Islet precursor cell (in vitro differentiated cells): ENCODE measurements around the gene EEF2K.
"Not testable (repeated sequence)": the region's sequence is repeated elsewhere in the genome, so short reads cannot be mapped to it uniquely, and the experiment has no call there.

ENCODE experiments used
- DNase-seq: peaks from one replicate; pipeline ENCODE4 v3.0.0-alpha.2; 2018

Gene EEF2K

DNA sequence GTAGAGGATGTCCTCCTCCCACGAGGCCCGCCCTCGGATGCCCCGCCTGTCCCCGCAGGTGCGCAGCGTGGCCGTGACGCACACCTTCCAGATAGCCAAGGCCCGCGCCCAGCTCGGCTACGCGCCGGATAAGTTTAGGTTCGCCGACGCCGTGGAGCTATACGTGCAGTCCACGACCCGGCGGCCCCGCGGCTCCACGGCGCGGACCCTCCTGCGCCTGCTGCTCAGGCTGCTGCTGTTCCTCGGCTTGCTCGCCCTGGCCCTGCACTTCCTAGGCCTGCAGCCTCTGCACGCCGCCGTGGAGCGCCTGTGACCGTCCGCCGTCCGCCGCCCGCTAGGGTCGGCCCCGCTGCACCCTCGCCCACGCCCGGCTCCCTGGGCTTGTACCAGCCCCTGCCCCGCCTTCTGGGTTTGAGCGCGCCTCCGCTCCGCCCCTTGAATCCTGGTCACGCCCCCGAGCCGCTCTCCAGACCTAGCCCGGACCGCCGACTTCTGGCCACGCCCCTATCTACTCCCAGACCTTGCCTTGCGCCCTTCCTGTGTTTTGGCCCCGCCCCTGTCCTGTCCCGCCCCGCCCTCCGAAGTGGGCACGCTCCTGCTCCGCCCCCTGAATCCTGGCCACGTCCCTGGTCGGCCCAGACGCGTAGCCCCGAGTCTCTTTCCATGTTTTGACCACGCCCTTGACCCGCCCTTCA, 15.8 kb upstream of the EEF2K start:
- peak; percentile 100 for DNase-seq

DNA sequence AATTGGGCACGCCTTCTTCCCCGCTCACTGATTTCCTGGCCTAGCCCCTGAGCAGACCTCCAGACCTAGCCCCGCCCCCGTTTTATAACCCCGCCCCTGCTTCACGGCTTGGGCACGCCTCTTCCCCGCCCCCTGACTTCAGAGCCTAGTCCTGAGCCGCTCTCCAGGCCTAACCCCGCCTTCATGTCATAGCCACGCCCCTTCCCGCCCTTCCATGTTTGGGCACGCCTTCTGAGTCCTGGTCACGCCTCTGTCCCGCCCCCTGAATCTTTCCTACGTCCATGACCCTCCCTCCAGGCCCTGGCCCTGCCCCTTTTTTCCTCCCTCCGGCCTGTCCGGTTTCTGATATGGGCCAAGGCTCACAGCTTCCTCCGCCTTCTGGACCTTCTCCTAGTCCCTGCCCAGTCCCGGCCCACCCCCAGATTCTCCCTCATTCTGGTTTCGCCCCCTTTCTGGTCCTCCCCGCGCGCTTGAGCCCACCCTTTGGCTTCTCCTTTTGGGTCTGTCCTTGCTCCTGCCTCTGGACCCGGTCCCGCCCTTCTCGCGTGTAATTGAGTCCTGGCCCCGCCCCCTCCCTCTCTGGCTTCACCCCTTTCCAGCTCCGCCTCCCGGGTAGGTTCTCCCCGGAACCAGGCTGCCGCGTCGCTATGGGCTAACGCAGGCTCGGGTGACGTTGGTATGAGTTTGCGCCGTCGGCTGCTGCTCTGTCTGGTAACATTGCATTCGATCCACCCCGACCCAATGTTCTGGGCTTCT, 15.1 kb upstream of the EEF2K start:
- DNase-seq = peak; percentile 99

- no peak for DNase-seq
These were observed 14.4 kb upstream of the EEF2K start for GRCh38 chr16:22191532-22192260.

DNA sequence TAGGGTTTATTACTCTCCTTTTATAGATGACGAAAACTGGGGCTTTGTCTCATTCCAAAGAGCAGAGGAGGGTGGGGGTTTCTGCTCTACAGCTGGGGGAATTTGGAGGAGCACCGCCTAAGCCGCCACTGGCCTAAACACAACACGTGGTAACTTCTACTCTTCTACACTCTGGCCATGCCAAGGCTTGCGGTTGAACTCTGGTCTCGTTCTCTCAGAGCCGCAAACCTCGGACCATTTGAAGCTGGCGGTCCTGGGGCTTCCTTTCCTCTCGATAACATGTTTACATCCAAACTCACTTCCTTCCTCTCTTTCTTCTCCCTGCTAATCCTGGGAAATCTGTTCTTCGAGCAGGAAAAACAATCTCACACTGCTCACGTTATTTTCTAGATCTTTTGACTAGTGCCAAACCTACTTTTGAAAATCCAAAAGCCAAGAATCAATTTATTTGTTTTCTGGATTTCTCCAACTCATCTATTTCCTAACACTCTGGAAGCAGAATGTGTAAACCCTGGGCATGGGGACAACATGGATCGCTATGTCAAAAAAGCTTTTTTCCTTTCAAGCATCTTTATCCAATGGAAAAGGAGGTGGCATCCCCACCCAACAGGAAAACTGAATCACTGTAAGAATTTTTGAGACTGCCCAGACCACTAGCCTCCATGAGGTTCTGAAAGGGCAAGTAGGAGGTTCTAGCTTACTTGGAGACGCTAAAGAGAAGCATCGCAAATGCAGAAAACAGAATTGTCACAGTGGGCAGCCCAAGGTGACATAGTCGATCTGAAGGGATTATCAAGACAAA, 13.6 kb upstream of the EEF2K start:
- peak; percentile 60 for DNase-seq

DNA sequence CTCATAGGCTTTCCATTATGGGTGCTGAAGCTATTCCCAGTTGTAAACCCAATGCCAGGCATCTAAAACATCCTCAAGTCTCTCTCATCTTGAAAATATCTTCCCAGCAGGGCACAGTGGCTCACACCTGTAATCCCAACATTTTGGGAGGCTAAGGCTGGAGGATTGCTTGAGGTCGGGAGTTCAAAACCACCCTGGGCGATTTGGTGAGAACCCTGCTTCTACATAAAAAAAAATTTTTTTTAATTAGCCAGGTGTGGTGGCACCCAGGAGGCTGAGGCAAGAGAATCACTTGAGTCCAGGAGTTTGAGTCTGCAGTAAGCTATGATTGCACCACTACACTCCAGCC, 13.0 kb upstream of the EEF2K start:
- no peak for DNase-seq

DNA sequence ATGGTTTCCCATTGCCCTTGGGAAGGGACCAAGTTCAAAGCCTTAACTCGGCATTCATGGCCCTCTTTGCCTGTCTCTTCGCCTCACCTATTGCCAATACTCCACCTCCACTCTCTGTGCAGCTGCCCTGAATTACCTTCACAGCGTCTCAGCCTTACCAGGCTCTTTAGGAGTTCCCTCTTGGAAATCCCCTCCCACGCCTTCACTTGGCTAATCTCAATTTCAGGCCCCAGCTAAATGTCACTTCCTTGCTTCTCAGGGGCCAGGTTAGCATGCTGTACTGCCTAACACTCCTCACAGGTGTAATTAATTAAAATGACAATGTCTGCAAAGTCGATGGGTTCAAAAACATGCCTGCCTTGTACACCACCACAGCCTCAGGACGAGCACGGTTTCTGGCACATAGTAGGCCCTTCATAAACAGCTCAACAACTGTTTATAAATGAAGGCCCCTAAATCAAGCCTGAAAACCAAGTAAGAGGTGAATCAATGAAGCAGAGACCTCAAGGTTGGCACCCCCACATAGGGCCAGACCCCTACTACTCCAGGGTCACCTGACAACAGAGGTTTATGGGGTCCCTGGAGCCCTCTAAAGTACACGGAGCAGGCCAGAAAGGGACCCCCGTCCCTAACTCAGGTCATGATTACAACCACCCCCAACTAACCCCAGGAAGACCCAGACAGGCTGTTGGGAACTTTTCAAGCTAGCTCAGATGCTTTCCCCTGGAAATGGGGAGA, 11.2 kb upstream of the EEF2K start:
- no peak for DNase-seq

- DNase-seq = no peak
These were observed 10.7 kb upstream of the EEF2K start for GRCh38 chr16:22195445-22195694.

DNA sequence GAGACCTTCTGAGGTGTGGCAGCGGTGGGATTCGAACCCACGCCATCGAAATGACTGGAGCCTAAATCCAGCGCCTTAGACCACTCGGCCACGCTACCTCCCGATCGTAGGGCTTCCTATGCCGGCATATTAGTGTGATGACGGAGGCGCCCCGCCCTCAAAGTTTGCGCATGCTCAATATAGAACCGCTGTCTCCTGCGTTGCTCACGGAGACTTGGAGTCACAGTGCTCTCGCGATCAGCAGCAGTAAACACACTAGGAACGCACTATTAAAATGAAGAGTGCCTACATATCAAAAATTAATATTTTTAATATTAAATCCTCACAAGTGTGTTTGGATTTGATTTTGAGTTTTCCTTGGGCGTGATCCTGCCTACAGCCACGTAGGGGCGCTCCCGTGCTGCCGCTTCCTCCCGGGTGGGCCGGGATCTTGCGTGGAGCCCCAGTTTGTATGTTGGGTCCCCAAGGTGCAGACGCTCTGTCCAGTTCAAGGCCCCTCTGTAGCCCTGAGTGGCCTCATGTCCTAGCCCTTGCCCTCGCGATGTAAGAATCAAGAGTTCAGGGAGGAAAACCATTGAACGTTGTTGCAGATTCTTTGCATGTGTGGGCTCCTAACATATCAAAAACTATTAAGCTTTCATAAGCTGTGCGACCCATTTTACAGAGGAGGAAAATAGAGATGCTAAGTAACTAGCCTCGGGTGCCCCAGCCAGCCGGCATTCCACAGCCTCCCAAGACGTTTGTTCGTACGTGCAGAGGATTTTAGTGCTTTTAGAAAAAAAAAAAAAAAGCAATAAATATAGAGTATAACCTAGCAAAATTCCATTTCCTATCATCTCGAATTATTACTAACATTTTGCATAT, 10.2 kb upstream of the EEF2K start:
- DNase-seq = peak; percentile 94

GRCh38 chr16:22196559-22197168, 9.4 kb upstream of the EEF2K start:
- not testable (repeated sequence) for DNase-seq

- no peak for DNase-seq
These were observed 7.4 kb upstream of the EEF2K start for GRCh38 chr16:22198547-22199293.

DNA sequence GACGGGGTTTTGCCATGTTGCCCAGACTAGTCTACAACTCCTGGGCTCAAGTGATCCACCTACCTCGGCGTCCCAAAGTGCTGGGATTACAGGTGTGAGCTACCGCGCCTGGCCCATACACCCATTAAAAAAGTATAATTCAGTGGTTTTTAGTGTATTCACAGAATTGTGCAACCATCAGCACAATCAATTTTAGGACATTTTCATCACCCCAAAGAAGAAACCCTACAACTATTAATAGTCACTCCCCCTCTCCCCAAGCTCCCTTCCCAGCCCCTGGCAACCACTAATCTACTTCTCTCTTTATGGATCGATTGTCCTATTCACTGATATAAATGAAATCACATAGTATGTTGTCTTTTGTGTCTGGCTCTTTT, 3.8 kb upstream of the EEF2K start:
- no peak for DNase-seq

GRCh38 chr16:22203091-22203490, 3.0 kb upstream of the EEF2K start:
- no peak for DNase-seq

- DNase-seq = no peak
These were observed 1.9 kb upstream of the EEF2K start for GRCh38 chr16:22204091-22204655.

GRCh38 chr16:22205577-22206012, 483 bp upstream of the EEF2K start:
- no peak for DNase-seq

GRCh38 chr16:22206842-22207714, 1.0 kb downstream of the EEF2K start:
- no peak for DNase-seq

- no peak for DNase-seq
These were observed 1.8 kb downstream of the EEF2K start for GRCh38 chr16:22207715-22208360.

DNA sequence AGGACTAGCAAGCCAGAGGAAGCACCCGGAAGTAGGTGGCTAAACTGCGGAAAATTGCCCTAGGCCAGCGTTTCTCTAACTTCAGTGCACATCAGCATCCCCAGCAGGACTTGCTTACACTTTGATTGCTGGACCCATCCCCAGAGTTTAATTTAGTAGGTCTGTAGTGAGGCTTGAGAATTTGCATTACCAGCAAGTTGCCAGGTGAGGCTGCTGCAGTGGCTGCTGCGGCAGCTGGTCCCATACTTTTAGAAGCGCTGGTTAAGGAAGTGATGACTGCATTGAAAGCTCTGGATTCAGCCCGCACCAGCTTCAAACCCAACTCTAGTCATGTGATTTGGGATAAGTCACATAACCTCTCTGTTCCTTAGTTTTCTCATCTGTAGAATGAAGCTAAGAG, 4.2 kb downstream of the EEF2K start:
- no peak for DNase-seq

- no peak for DNase-seq
These were observed 4.8 kb downstream of the EEF2K start for GRCh38 chr16:22210854-22211253.

GRCh38 chr16:22213236-22213635, 7.2 kb downstream of the EEF2K start:
- DNase-seq = no peak
